8988T (cell line): ENCODE data around the gene SC5D.

Source experiments
- DNase-seq: peaks from one replicate; pipeline ENCODE4 v3.0.0; 2011

Gene SC5D, protein sequence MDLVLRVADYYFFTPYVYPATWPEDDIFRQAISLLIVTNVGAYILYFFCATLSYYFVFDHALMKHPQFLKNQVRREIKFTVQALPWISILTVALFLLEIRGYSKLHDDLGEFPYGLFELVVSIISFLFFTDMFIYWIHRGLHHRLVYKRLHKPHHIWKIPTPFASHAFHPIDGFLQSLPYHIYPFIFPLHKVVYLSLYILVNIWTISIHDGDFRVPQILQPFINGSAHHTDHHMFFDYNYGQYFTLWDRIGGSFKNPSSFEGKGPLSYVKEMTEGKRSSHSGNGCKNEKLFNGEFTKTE

DNA sequence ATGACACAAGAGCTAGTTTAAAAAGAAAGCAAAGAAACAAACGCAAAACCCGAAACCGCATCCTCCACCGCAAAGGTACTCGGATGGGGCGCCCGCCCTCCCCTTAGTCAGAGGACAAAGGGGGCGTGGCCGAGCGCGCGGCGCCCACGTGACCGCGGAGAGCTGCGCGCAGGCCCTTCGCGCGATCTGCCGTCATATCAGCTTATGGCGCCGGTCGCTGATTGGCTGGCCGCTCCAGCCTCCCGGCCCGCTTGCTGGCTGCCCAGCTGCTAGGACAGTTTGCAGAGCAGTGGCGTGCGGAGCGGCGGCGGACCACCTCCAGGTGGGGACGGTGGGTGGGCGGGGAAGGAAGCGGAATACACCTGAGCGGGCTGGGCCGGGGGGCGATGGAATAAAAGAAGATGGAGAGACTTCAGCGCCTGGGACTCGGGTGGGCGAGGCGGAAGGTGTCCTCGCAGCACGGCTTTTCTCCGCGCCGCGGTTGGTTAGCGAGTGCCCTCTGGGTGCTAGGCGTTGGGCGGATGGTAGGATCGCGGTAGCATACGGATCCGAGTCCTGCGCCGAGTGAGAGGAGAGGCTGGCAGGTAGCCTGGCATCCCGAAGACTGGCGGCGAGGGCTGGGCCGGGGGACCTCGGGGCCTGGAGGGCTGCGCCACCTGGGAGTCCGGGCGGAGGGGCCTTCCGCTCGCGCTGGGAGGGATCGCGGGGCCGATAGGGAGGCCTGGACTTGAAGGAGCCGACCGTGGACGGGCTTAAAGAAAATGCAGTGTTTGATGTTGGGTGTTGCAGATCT lies at the start of gene SC5D:
Gene SC5D, plus strand, starts transcription at position 277 of the 793 bp plus-strand sequence. CDS start 10,605 bp downstream, outside the sequence.
- peak; percentile 75 for DNase-seq

DNA sequence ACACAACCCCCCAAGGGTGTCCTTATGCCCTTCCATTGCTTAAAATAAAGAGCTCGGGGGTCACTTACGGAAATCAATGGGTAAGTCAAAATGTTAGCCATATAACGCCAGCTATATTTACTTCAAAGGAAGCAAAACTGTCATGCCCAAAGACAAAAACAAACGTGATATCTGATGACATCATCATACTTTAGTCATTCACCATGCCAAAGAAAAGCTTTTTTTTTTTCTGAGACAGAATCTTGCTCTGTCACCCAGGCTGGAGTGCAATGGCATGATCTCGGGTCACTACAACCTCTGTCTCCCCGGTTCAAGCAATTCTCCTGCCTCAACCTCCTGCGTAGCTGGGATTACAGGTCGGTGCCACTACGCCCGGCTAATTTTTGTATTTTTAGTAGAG lies 47.7 kb upstream of the SC5D start:
- no peak for DNase-seq

DNA sequence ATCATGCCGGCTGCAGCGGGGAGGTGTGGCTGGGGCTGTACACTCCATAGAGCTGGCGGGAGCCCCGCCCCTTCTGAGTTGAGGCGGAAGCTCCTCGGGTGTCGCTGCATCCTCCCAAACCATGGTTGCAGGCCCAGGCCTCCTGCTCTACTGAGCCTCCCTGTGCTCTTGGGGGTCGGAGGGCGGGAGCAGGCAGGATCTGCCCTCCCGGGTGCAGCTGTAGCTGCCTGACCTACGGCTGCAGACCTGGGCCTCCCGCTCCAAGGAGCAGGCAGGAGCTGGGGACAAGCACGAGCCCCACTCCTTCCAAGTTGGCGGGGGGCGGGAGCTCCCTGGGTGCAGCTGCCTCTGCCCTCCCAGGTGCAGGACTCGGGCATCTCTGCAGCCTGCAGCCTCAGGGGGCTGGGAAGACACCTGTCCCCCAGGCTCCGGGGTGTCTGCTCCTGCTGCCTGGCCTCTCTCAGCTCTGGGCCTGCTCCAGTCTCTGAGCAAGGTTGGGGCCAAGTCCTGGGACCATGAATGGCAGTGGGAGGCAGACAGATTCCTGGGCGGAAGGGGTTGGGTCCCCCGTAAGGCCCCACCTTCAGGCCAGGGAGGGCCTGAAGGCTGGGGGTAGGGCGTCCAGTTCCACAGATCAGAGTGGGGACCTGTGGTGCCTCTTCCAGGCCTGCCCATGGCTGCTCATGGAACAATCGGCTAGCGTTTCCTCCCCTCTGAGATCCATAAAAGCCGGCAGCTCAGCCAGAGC lies 46.4 kb upstream of the SC5D start:
- DNase-seq, result no peak

DNA sequence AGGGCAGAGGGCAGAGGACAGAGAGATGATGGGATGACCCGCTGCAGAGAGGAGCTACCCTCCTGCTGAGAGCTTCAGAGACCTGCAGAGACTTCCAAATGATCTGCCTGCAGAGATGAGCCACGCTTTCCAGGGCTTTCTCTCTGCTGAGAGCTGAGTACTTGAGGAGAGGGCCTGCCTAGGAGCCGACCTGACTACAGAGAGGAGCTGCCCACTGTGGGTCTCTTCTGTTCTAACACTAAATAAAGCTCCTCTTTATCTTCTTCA lies 45.9 kb upstream of the SC5D start:
- DNase-seq, result no peak

DNA sequence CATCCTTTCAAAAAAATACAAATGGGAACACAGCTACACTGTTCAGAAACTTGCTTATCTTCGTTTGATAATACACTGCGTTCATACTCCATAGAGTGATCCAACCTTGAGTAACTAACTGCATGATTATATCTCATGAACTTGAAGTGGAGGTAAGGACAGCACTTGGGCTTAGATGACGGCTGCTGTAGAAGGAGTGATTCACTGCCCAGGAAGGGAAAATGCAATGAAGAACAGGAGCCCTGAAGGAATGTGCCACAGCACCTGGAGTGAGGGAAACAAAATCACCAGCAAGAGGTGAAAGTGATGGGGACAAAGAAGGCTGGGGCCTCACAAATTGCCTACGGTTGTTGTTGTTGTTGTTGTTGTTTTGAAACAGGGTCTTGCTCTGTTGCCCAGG lies 44.1 kb upstream of the SC5D start:
- DNase-seq, result no peak

DNA sequence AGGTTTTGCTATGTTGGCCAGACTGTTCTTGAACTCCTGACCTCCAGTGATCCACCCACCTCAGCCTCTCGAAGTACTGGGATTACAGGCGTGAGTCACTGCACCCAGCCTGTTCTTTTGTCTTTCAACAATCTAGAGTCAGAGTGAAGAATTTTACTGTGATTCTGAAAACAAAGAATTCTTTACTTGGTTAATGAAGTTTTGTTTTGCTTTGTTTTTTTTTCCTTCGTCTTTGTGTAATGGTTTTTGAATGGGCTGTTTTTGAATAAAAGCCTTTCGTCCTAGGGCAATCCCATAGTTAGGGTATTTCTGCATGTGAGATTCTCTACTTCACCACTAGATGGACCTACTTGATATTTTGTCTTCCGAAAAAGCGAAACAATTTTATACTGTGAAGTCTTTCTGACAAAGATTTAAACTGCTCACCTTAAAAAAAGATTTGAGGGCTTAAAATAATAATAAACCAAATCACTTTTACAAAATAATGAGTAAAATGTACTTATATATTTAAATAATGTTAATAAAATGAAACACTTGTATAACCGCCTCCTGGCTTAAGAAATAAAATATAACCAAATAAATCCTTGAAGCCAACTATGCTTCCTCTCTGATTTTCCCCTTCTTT lies 43.4 kb upstream of the SC5D start:
- peak; percentile 27 for DNase-seq

DNA sequence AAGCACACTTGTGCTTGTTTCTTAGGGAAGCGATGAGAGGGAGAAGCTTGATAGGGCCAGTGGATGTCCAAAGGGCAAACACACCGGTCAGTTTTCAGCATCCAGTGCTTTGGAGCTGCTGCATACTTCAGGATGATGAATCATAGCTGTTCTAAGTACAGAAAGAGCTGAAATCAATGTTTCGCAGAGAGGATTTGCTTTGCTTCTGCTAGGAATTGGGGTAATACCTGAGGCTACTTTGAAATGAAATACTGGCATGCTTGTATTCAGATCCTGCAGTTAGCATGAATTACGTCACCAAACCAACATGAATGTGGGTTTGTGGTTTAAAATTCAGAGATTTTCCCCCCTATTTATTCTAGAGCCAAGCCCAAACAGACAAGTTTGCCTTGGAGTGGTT lies 41.7 kb upstream of the SC5D start:
- DNase-seq, result no peak

DNA sequence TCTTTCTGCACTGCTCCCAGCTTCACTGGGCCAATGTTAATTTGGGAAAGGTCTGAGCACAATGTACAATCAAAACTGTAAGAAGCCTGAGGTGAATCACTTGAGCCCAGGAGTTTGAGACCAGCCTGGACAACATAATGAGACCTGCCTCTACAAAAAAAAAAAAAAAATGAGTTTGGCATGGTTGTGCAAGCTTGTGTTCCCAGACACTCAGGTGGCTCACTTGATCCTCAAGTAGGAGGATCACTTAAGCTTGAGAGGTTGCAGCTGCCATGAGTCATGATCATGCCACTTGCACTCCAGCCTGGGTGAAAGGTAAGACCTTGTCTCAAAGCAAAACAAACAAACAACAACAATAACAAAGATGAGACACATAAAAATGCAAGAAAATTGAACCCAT lies 38.6 kb upstream of the SC5D start:
- no peak for DNase-seq

DNA sequence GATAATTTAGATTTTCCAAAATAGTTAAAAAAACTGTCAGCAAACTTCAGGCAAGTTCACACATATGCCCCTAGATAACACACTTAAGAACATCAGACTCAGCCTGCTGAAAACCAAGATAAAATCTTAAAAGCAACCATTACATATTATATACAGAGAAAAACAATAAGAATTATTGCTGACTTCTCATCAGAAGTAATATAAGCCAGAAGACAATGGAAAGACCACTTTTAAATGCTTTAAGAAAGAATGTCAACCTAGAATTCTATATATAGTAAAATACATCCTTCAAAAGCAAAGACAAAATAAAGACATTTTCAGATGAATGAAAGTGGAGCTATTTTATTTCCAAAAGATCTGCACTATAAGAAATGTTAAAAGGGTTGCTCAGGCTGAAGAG lies 37.8 kb upstream of the SC5D start:
- DNase-seq, result no peak

DNA sequence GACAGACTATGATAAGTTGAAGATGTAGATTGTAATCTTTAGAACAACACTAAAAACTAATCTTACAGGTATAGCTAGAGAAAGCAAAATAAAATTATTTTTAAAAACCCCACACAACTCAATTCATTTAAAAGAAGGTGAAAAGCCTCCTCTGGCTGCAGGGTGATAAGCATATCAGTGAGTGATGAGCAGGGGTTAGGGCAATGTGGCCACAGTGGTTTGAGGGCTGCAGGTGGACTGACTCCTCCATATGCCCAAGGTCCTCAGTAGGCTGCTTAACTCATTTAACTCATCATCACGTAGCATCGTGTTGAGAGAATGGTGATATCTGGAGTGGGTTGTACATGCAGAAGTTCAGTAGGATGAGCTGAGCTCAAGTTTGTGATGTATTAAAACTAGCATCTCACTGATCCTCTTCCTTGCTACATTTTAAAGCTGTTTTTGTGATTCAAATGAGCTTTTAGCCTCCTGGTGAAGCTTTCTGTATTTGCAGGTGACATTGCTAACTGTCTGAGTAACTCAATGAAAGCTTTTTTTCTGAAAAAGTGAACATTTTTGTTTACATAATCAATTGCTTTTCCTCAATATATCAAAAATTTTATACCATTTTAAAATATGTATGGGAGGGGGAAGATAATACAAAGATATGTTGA lies 37.0 kb upstream of the SC5D start:
- DNase-seq, result no peak

DNA sequence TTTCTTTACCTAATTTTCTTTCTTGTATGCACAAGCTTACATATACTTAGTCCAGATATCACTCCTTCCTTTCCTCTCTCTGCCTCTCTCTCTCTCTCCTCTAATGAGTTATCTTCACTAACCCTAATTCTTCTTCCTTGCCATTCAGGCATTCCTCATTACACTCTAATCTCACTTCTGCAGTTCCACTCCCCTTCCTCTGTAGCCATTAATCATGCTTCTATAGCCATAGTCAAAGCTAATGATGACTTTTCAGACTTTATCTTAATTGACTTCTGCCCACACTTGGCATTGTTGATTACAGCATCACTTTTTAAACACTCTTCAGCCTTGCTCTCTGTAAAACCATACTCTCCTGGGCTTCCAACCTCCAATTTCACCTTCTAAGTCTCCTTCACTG lies 35.3 kb upstream of the SC5D start:
- no peak for DNase-seq

DNA sequence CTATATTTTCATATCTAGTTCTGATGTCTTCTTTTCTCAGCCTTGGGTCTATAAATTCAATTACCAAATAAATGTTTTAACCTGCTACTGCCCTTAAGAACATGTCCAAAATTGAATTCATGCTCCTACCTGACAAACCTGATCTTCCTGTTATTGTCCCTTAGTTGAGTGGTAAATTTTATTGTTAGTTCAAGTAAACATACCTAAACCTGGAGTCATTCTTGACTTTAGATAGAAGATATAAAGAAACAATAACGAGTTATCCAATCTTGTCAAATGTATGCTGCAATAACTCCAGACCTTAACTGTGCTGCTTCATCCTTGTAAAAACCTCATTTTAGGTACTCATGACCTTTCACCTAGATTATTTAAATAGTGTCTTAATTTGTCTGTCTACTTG lies 34.6 kb upstream of the SC5D start:
- DNase-seq, result no peak

DNA sequence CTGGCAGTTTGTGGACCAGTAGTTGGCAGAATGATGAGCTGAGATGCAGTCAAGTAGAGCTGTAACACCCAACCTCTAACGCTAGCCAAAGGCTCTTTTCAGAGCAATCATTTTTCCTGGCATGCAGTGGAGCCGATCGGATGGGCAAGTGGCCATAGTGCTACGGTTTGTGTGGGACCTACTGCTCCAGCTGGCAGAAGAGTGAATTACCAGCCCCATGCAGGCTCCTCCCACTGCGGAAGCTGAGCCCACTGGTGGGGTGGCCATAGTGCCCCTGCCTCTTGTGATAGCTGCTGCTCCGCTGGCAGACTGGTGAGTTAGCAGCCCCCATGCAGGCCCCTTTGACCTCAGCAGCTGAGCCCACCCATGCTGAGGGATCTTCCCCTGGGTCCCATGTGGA lies 27.0 kb upstream of the SC5D start:
- no peak for DNase-seq

DNA sequence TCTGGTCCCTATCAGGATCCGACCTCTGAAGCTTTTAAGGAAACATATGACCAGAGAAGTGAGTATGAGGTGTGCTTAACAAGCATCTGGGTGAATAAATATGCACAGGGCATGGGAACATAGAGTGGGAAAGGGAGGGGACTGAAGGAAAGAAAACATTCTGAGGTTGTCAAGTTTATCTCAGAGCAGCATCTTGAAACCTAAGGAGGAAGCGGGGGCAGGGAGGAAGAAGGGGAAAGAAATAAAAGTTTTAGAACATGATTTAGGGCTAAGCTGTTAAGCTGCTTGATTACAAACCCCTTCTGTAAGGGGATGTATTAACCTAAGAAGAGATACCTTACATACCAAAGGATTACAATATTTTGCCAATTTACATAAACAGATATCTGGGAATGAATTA lies 24.0 kb upstream of the SC5D start:
- DNase-seq, result no peak

DNA sequence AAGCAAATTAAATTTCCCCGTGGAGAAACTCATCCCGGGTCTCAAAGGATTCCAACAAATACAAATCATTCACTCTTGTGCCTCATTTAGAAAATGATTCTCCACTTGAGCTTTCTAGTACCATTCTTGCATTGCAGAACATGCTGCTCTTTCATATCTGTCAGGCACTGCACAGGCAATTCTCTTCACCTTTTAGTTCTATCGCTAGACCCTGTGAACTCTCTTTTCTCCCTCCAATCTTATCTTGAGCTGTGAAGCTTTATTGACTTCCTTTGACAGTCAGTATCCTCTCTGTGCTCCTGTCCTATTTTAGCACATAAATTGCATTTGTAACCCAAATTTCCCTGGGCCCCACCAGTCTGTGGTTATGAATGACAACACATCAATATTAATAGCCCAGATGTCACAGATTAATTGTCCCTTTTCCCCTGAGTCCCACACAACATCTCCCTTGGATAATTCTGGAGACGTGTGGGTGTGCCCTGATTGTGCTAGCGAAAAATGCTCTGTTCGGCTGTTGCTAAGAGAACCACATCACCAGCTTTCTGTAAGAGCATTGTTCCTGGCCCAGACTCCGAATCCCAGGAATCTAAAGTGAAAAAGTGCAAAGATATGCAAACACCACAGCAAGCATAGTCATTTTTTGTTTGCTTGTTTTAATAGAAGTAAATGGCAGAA lies 22.4 kb upstream of the SC5D start:
- DNase-seq, result no peak

DNA sequence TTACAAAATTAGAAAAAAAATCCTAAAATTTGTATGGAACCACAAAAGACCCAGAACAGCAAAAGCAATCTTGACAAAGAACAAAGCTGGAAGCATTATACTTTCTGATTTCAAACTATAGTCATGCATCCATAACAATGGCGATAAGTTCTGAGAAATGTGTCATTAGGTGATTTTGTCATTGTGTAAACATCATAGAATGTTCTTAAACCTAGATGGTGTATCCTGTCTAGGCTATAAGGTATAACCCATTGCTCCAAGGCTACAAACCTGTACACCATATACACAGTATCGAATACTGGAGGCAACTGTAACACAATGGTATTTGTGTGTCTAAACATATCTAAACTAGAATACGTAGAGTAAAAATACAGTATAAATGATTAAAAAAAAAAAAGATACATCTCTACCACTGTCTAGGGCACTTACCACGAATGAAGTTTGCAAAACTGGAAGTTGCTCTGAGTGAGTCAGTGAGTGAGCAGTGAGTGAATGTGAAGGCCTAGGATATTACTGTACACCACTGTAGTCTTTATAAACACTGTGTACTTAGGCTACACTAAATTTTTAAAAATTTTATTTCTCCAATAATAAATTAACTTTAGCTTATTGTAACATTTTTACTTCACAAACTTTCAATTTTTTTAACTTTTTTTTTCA lies 18.1 kb upstream of the SC5D start:
- DNase-seq, result no peak

DNA sequence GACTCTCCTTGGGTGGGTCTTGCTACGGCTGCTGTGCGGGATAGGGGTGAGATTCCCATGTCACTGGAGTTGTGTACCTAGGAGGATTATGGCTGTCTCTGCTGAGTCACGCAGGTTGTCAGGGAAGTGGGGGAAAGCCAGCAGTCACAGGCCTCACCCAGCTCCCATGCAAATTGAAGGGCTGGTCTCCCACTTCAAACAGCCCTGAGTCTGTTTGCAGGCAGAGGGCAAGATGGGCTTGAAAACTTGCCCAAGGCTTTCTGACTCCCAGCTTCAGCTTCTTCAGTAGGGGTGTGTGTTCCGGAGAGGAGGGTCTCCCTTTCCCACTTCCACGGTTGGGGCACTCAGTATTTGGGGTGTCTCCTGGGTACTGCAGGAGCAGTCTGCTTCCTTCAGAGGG lies 10.9 kb upstream of the SC5D start:
- DNase-seq, result no peak

DNA sequence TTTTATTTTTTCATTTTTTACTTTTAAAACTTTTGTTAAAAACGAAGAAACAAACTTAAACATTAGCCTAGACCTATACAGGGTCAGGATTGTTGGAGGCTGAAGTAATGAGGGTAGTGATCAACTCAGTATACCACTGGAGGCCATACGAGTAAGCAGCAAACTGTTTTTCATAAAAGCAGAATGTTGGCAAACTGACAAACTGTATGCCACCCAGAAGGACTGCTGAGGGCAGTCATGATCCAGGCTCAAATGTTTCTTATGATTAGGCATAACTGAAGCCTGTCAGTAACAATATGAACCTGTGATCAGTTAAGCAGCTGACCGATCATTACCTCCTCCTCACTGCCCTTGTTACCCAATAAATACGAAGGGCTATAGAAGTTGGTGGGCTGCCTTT lies 10.2 kb upstream of the SC5D start:
- DNase-seq, result no peak

DNA sequence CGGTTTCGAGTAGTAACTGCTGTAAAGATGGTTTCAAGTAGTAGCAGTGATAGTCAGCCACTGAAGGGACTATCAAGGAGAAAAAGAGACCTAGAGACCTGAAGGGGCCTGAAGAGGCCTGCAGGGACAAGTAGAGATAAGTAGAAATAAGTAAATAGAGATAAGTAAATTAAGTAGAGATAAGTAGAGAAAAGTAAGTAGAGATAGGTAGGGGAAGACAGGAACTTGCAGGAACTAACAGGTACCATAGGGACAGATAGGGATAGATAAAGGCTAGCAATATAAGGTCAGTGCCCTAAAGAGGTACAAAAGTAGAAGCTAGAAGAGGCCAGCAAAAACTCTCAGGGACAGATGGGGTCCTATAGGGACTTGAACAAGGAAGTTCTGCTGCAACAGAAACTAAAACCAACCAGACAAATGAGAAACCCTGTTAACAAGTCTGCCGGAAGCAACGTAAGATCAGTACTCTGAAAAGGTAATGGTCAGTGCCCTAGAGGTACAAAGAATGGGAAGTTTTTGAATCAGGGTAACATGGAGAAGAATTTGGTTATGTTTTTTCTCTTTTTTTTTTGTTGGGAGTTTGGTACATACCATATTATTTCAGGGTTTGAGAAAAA lies 9.6 kb upstream of the SC5D start:
- DNase-seq, result no peak

DNA sequence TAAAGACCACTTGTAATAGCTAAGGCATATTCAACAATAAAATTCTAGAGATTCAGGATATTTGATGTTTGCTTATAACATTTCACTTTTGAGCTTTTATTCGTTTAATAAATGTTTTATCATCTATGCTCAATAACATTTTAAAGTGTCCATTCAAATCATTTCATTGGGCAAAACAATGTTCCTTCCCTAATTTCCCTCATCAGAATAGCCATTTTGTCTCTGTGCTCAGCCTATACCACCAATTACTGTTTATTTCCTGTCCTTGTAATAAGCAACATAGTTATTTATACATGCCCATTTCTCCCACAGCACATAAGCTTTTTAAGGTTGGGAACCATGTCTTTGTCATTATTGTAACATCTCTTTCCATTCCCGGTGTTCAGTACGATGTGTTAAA lies 1.3 kb upstream of the SC5D start:
- DNase-seq, result no peak

DNA sequence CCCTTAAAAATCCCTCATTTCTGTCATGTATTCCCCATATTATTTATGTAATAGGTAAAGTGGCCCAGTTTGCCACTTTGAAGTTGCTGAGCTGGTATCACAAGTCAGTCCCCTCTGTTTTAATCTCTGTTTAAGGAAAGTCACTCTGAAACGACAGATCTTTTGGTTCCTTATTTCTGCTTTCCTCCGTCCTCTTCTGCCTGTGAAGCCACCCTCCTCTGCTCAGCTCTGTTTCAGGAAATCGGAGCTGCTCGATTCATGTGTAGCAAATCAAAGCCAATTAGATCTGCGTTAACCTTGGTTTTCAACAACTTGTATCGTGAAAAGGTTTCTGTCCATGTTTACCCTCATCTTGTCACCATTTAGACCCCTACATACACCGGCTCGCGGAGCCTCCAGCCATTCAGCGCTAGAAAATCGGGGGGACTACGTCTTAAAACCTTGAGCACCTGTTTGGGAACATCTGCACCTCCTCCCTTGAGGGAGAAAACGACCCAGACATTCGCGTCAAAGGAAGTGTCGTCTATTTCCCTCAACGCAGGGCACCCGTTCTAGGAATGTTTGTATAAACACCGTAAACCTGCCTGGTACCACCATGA lies 576 bp upstream of the SC5D start:
- no peak for DNase-seq
